ENCODE results near the gene PRR15L.

DNA sequence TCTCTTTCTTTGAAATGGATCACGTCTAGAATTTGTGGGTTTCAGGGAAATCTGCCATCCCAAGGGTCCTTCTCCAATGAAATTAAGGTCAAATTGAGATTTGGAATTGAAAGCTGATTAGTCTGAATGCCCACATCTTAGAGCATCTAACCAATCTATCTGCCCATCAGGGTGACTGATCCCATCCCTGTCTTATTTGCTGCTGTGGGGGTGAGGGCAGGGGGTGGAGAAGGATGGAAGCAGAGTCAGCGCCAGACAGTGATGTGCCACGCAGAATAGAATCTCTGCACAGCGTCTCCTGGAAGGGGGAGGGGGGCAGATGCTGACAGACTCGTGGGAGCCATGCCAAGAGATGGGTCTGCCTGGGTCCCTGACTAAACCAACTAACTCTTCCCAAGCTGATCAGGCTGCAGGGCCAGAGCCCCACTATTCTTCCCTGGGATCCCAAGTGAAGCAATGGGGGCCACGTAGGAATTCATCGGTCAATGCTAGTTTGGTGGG, 45.3 kb upstream of the PRR15L start:
- no peak for TF ChIP-seq CTCF (IDR thresholded peaks at IDR 0.05)
- TF ChIP-seq POLR2A (IDR thresholded peaks at IDR 0.05): no peak

Measured in thyroid gland (tissue), 4 donors.